Measurements from ENCODE around the gene CIRBP.
A peak's percentile ranks its signal among the peaks of the same experiment; 100 is the strongest.

The CIRBP gene

GRCh38 chr19:1283207-1283916 is 14.2 kb downstream of the CIRBP start:
- H3K36me3 ChIP-seq (ENCODE audit: control insufficient read depth, insufficient read depth, low read length) = no peaks in the 10 kb centered on the region
- 75 to 77% methylated on average over 29 of the region's 29 CpGs for WGBS, 2 experiments
- H3K4me1 ChIP-seq (ENCODE audit: control insufficient read depth, insufficient read depth, low read length) = peaks cover 13% of the 10 kb centered on the region

GRCh38 chr19:1283917-1284292 is 14.8 kb downstream of the CIRBP start:
- WGBS, 2 experiments = 89 to 92% methylated on average over 12 of the region's 12 CpGs
- peaks cover 13% of the 10 kb centered on the region for H3K4me1 ChIP-seq (ENCODE audit: control insufficient read depth, insufficient read depth, low read length)
- no peak overlapping the region for H3K27ac ChIP-seq (ENCODE audit: insufficient read depth, low read depth, low read length, poor library complexity, severe bottlenecking)

More at GRCh38 chr19:1283207-1283916, 14.2 kb downstream of the CIRBP start:
- peaks cover 31% of the 10 kb centered on the region for H3K27me3 ChIP-seq (ENCODE audit: control insufficient read depth, insufficient read depth, low read length, poor library complexity, severe bottlenecking)
- H3K4me3 ChIP-seq (ENCODE audit: insufficient read depth, low read depth, low read length) = no peak overlapping the region
- no peak overlapping the region for H3K27ac ChIP-seq (ENCODE audit: insufficient read depth, low read depth, low read length, poor library complexity, severe bottlenecking)
- H3K9me3 ChIP-seq (ENCODE audit: control insufficient read depth, low read length) = no peaks in the 10 kb centered on the region

GRCh38 chr19:1284293-1284978 is 15.3 kb downstream of the CIRBP start:
- peaks cover 13% of the 10 kb centered on the region for H3K4me1 ChIP-seq (ENCODE audit: control insufficient read depth, insufficient read depth, low read length)
- H3K27me3 ChIP-seq (ENCODE audit: control insufficient read depth, insufficient read depth, low read length, poor library complexity, severe bottlenecking) = peaks cover 31% of the 10 kb centered on the region
- H3K27ac ChIP-seq (ENCODE audit: insufficient read depth, low read depth, low read length, poor library complexity, severe bottlenecking) = no peak overlapping the region
- H3K36me3 ChIP-seq (ENCODE audit: control insufficient read depth, insufficient read depth, low read length) = no peaks in the 10 kb centered on the region
- WGBS, 2 experiments = 76 to 83% methylated on average over 20 of the region's 20 CpGs
- no peaks in the 10 kb centered on the region for H3K9me3 ChIP-seq (ENCODE audit: control insufficient read depth, low read length)
- H3K4me3 ChIP-seq (ENCODE audit: insufficient read depth, low read depth, low read length) = no peak overlapping the region

More at GRCh38 chr19:1283917-1284292, 14.8 kb downstream of the CIRBP start:
- H3K9me3 ChIP-seq (ENCODE audit: control insufficient read depth, low read length) = no peaks in the 10 kb centered on the region
- peaks cover 31% of the 10 kb centered on the region for H3K27me3 ChIP-seq (ENCODE audit: control insufficient read depth, insufficient read depth, low read length, poor library complexity, severe bottlenecking)
- no peak overlapping the region for H3K4me3 ChIP-seq (ENCODE audit: insufficient read depth, low read depth, low read length)
- H3K36me3 ChIP-seq (ENCODE audit: control insufficient read depth, insufficient read depth, low read length) = no peaks in the 10 kb centered on the region

- WGBS, 2 experiments = 22 to 24% methylated on average over 51 of the region's 51 CpGs
- Histone ChIP-seq H3K9me3 (ENCODE audit: control insufficient read depth, low read length) (no peaks in the 10 kb centered on the region), H3K27me3 (ENCODE audit: control insufficient read depth, insufficient read depth, low read length, poor library complexity, severe bottlenecking) (peaks cover 31% of the 10 kb centered on the region), H3K4me1 (ENCODE audit: control insufficient read depth, insufficient read depth, low read length) (peaks cover 14% of the 10 kb centered on the region), H3K36me3 (ENCODE audit: control insufficient read depth, insufficient read depth, low read length) (no peaks in the 10 kb centered on the region), H3K4me3 (ENCODE audit: insufficient read depth, low read depth, low read length) (peak overlapping the region; percentile 35), H3K27ac (ENCODE audit: insufficient read depth, low read depth, low read length, poor library complexity, severe bottlenecking) (no peak overlapping the region)
These were observed 16.0 kb downstream of the CIRBP start for GRCh38 chr19:1284979-1285736.

- WGBS, 2 experiments = 0 to 1% methylated on average over 113 of the region's 113 CpGs
- H3K27ac ChIP-seq (ENCODE audit: insufficient read depth, low read depth, low read length, poor library complexity, severe bottlenecking) = no peak within 1 kb of the TSS
- peaks cover 17% of the 10 kb centered on the region for H3K4me1 ChIP-seq (ENCODE audit: control insufficient read depth, insufficient read depth, low read length)
- no peaks in the 10 kb centered on the region for H3K36me3 ChIP-seq (ENCODE audit: control insufficient read depth, insufficient read depth, low read length)
- peak within 1 kb of the TSS; percentile 56 for H3K4me3 ChIP-seq (ENCODE audit: insufficient read depth, low read depth, low read length)
- no peaks in the 10 kb centered on the region for H3K9me3 ChIP-seq (ENCODE audit: control insufficient read depth, low read length)
- peaks cover 31% of the 10 kb centered on the region for H3K27me3 ChIP-seq (ENCODE audit: control insufficient read depth, insufficient read depth, low read length, poor library complexity, severe bottlenecking)
These were observed 16.7 kb downstream of the CIRBP start, which contains the start of gene EFNA2 for GRCh38 chr19:1285737-1286360. Gene EFNA2, plus strand, starts transcription at chr19:1285873. Its CDS starts 296 bp downstream, at chr19:1286169.

- Histone ChIP-seq H3K27me3 (ENCODE audit: control insufficient read depth, insufficient read depth, low read length, poor library complexity, severe bottlenecking) (peaks cover 31% of the 10 kb centered on the region), H3K27ac (ENCODE audit: insufficient read depth, low read depth, low read length, poor library complexity, severe bottlenecking) (no peak overlapping the region), H3K4me1 (ENCODE audit: control insufficient read depth, insufficient read depth, low read length) (peaks cover 17% of the 10 kb centered on the region), H3K4me3 (ENCODE audit: insufficient read depth, low read depth, low read length) (peak overlapping the region; percentile 56), H3K36me3 (ENCODE audit: control insufficient read depth, insufficient read depth, low read length) (no peaks in the 10 kb centered on the region), H3K9me3 (ENCODE audit: control insufficient read depth, low read length) (no peaks in the 10 kb centered on the region)
- 49 to 54% methylated on average over 38 of the region's 38 CpGs for WGBS, 2 experiments
These were observed 17.6 kb downstream of the CIRBP start for GRCh38 chr19:1286487-1287353.

- H3K4me3 ChIP-seq (ENCODE audit: insufficient read depth, low read depth, low read length) = peak overlapping the region; percentile 56
- H3K36me3 ChIP-seq (ENCODE audit: control insufficient read depth, insufficient read depth, low read length) = no peaks in the 10 kb centered on the region
- H3K27me3 ChIP-seq (ENCODE audit: control insufficient read depth, insufficient read depth, low read length, poor library complexity, severe bottlenecking) = peaks cover 31% of the 10 kb centered on the region
- no peaks in the 10 kb centered on the region for H3K9me3 ChIP-seq (ENCODE audit: control insufficient read depth, low read length)
- 59 to 60% methylated on average over 55 of the region's 55 CpGs for WGBS, 2 experiments
- peaks cover 17% of the 10 kb centered on the region for H3K4me1 ChIP-seq (ENCODE audit: control insufficient read depth, insufficient read depth, low read length)
- H3K27ac ChIP-seq (ENCODE audit: insufficient read depth, low read depth, low read length, poor library complexity, severe bottlenecking) = no peak overlapping the region
These were observed 18.5 kb downstream of the CIRBP start for GRCh38 chr19:1287354-1288225.

- Histone ChIP-seq H3K36me3 (ENCODE audit: control insufficient read depth, insufficient read depth, low read length) (no peaks in the 10 kb centered on the region), H3K27me3 (ENCODE audit: control insufficient read depth, insufficient read depth, low read length, poor library complexity, severe bottlenecking) (peaks cover 31% of the 10 kb centered on the region), H3K4me3 (ENCODE audit: insufficient read depth, low read depth, low read length) (no peak overlapping the region), H3K4me1 (ENCODE audit: control insufficient read depth, insufficient read depth, low read length) (peaks cover 15% of the 10 kb centered on the region), H3K27ac (ENCODE audit: insufficient read depth, low read depth, low read length, poor library complexity, severe bottlenecking) (no peak overlapping the region), H3K9me3 (ENCODE audit: control insufficient read depth, low read length) (no peaks in the 10 kb centered on the region)
- WGBS, 2 experiments = 92 to 93% methylated on average over 18 of the region's 18 CpGs
These were observed 19.1 kb downstream of the CIRBP start for GRCh38 chr19:1288226-1288612.

Data from ectodermal cell (in vitro differentiated cells).